Rectal smooth muscle tissue (tissue), 1 donor: ENCODE data around the gene SHD.
A peak's percentile ranks its signal among the peaks of the same experiment; 100 is the strongest.
"Not testable (repeated sequence)": the region's sequence is repeated elsewhere in the genome, so short reads cannot be mapped to it uniquely, and the experiment has no call there.

ENCODE experiments used
- H3K27ac ChIP-seq: one replicate; pipeline ENCODE4 v1.7.0; 2013; ENCODE audit warnings: low read depth, low read length, inconsistent platforms
- H3K27me3 ChIP-seq: one replicate; pipeline ENCODE4 v1.7.0; 2013; ENCODE audit warnings: low read length; ENCODE audit not compliant: control insufficient read depth, insufficient read depth
- H3K36me3 ChIP-seq: one replicate; pipeline ENCODE4 v1.7.0; 2013; ENCODE audit warnings: low read length; ENCODE audit not compliant: control insufficient read depth, insufficient read depth
- H3K4me1 ChIP-seq: one replicate; pipeline ENCODE4 v1.7.0; 2013; ENCODE audit warnings: low read length; ENCODE audit not compliant: control insufficient read depth, insufficient read depth
- H3K4me3 ChIP-seq: one replicate; pipeline ENCODE4 v1.7.0; 2013; ENCODE audit warnings: low read length
- H3K9ac ChIP-seq: one replicate; pipeline ENCODE4 v1.7.0; 2013; ENCODE audit warnings: low read length

The SHD gene

GRCh38 chr19:4327252-4327876 lies 48.3 kb downstream of the SHD start:
- no peak overlapping the region for H3K9ac ChIP-seq
- peaks cover 2% of the 10 kb centered on the region for H3K4me1 ChIP-seq
- H3K36me3 ChIP-seq, result no peaks in the 10 kb centered on the region
- no peak overlapping the region for H3K27ac ChIP-seq
- H3K27me3 ChIP-seq, result no peaks in the 10 kb centered on the region
- H3K4me3 ChIP-seq, result peak overlapping the region; percentile 69

GRCh38 chr19:4327877-4328242 lies 48.8 kb downstream of the SHD start:
- Histone ChIP-seq H3K4me1 (peaks cover 2% of the 10 kb centered on the region), H3K4me3 (peak overlapping the region; percentile 69), H3K9ac (no peak overlapping the region), H3K36me3 (no peaks in the 10 kb centered on the region), H3K27ac (no peak overlapping the region), H3K27me3 (no peaks in the 10 kb centered on the region)

GRCh38 chr19:4328243-4328990 lies 49.4 kb downstream of the SHD start:
- H3K27ac ChIP-seq, result no peak overlapping the region
- H3K9ac ChIP-seq, result no peak overlapping the region
- no peaks in the 10 kb centered on the region for H3K36me3 ChIP-seq
- peak overlapping the region; percentile 69 for H3K4me3 ChIP-seq
- no peaks in the 10 kb centered on the region for H3K27me3 ChIP-seq
- H3K4me1 ChIP-seq, result peaks cover 2% of the 10 kb centered on the region

GRCh38 chr19:4328991-4329681 lies 50.1 kb downstream of the SHD start:
- H3K36me3 ChIP-seq, H3K4me1 ChIP-seq, H3K9ac ChIP-seq, H3K27me3 ChIP-seq, H3K27ac ChIP-seq: not testable (repeated sequence)
- H3K4me3 ChIP-seq, result peak overlapping the region; percentile 68

GRCh38 chr19:4329858-4330257 lies 50.8 kb downstream of the SHD start:
- H3K4me3 ChIP-seq, result no peak overlapping the region
- no peaks in the 10 kb centered on the region for H3K27me3 ChIP-seq
- no peak overlapping the region for H3K27ac ChIP-seq
- H3K4me1 ChIP-seq, result peaks cover 2% of the 10 kb centered on the region
- H3K9ac ChIP-seq, result no peak overlapping the region
- no peaks in the 10 kb centered on the region for H3K36me3 ChIP-seq

GRCh38 chr19:4334929-4335570 lies 56.0 kb downstream of the SHD start:
- H3K4me3 ChIP-seq, result no peak overlapping the region
- H3K36me3 ChIP-seq, result no peaks in the 10 kb centered on the region
- peaks cover 3% of the 10 kb centered on the region for H3K27me3 ChIP-seq
- H3K4me1 ChIP-seq, result no peaks in the 10 kb centered on the region
- no peak overlapping the region for H3K9ac ChIP-seq
- H3K27ac ChIP-seq, result no peak overlapping the region

GRCh38 chr19:4337906-4338440 lies 58.9 kb downstream of the SHD start:
- Histone ChIP-seq H3K9ac (no peak overlapping the region), H3K4me3 (peak overlapping the region; percentile 77), H3K27ac (no peak overlapping the region), H3K36me3 (no peaks in the 10 kb centered on the region), H3K4me1 (peaks cover 4% of the 10 kb centered on the region), H3K27me3 (peaks cover 3% of the 10 kb centered on the region)

- Histone ChIP-seq H3K9ac (no peak within 1 kb of the TSS), H3K27me3 (peaks cover 3% of the 10 kb centered on the region), H3K4me3 (peak within 1 kb of the TSS; percentile 77), H3K36me3 (no peaks in the 10 kb centered on the region), H3K27ac (no peak within 1 kb of the TSS), H3K4me1 (peaks cover 4% of the 10 kb centered on the region)
These were observed 59.6 kb downstream of the SHD start, which contains the start of gene STAP2 for GRCh38 chr19:4338441-4339355. TSS of gene STAP2 (minus strand) at chr19:4338827. CDS start at chr19:4338753, 74 bp downstream.
